GM23338 (cell line): ENCODE data around the gene MTIF3.

Experiments used
- CREB1 ChIP-seq: fragments of 250-450 bp; sonication (Bioruptor Pico); IDR thresholded peaks from 2 replicates; pipeline ENCODE4 v1.5.0; 2020; ENCODE audit warnings: low read depth, mild to moderate bottlenecking, moderate library complexity
- EZH2 ChIP-seq: fragments of 200-600 bp; sonication (generic); IDR thresholded peaks from one replicate; pipeline ENCODE4 v1.8.0; 2017; ENCODE audit warnings: antibody characterized with exemption, mild to moderate bottlenecking, low read depth; ENCODE audit not compliant: unreplicated experiment
- EZH2phosphoT487 ChIP-seq: fragments of 200-600 bp; sonication (generic); IDR thresholded peaks from one replicate; pipeline ENCODE4 v1.8.1; 2018; ENCODE audit warnings: antibody characterized with exemption; ENCODE audit not compliant: unreplicated experiment
- JUNB ChIP-seq: IDR thresholded peaks from one replicate; pipeline ENCODE4 v1.6.1; 2016; ENCODE audit warnings: antibody characterized with exemption; ENCODE audit not compliant: unreplicated experiment
- POLR2AphosphoS5 ChIP-seq: IDR thresholded peaks from 2 replicates; pipeline ENCODE4 v1.6.1; 2016; ENCODE audit warnings: antibody characterized with exemption, low read depth
- TF ChIP-seq, protein P1 (sequence below), 2 experiments: fragments of 200-600 bp in 1 of 2; sonication (generic) in 1 of 2; conservative IDR thresholded peaks; 2 replicates each; pipeline versions ENCODE4 v1.5.1 to v1.6.1; 2016 to 2017; ENCODE audit warnings: antibody characterized with exemption in 2 of 2, low read depth in 2 of 2, mild to moderate bottlenecking in 2 of 2, moderate library complexity in 1 of 2
- TF ChIP-seq, protein P2 (sequence below): IDR thresholded peaks from one replicate; pipeline ENCODE4 v1.6.1; 2018; ENCODE audit warnings: antibody characterized with exemption; ENCODE audit not compliant: unreplicated experiment
- TF ChIP-seq, protein P3 (sequence below): fragments of 250-450 bp; sonication (Bioruptor Pico); IDR thresholded peaks from 2 replicates; pipeline ENCODE4 v1.5.0; 2020; ENCODE audit warnings: mild to moderate bottlenecking, moderate library complexity

DNA sequence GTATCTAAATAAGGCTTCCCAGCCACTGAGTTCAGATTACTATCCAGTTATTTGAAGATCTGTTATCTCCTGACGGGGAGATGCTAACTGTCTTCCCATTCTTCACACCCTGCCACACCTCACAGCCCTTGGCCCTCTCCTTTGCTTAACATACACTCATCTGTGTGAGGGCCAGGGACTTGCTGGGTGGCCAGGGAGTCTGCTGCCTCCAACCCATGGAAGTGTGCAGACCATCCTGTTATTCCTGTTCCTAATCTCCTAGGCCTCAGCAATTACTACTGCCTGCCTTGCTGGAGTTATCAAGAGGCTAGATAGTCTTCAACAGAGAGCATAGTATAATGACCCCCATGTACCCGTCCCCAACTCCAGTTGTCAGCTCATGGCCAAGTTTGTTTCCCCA is 62.1 kb downstream of the MTIF3 start:
- no peak for TF ChIP-seq EZH2
- TF ChIP-seq, protein P1, sequence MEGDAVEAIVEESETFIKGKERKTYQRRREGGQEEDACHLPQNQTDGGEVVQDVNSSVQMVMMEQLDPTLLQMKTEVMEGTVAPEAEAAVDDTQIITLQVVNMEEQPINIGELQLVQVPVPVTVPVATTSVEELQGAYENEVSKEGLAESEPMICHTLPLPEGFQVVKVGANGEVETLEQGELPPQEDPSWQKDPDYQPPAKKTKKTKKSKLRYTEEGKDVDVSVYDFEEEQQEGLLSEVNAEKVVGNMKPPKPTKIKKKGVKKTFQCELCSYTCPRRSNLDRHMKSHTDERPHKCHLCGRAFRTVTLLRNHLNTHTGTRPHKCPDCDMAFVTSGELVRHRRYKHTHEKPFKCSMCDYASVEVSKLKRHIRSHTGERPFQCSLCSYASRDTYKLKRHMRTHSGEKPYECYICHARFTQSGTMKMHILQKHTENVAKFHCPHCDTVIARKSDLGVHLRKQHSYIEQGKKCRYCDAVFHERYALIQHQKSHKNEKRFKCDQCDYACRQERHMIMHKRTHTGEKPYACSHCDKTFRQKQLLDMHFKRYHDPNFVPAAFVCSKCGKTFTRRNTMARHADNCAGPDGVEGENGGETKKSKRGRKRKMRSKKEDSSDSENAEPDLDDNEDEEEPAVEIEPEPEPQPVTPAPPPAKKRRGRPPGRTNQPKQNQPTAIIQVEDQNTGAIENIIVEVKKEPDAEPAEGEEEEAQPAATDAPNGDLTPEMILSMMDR (conservative IDR thresholded peaks at IDR 0.05; ENCODE audit: low read depth in 2 of 2): no peak
- TF ChIP-seq, protein P2, sequence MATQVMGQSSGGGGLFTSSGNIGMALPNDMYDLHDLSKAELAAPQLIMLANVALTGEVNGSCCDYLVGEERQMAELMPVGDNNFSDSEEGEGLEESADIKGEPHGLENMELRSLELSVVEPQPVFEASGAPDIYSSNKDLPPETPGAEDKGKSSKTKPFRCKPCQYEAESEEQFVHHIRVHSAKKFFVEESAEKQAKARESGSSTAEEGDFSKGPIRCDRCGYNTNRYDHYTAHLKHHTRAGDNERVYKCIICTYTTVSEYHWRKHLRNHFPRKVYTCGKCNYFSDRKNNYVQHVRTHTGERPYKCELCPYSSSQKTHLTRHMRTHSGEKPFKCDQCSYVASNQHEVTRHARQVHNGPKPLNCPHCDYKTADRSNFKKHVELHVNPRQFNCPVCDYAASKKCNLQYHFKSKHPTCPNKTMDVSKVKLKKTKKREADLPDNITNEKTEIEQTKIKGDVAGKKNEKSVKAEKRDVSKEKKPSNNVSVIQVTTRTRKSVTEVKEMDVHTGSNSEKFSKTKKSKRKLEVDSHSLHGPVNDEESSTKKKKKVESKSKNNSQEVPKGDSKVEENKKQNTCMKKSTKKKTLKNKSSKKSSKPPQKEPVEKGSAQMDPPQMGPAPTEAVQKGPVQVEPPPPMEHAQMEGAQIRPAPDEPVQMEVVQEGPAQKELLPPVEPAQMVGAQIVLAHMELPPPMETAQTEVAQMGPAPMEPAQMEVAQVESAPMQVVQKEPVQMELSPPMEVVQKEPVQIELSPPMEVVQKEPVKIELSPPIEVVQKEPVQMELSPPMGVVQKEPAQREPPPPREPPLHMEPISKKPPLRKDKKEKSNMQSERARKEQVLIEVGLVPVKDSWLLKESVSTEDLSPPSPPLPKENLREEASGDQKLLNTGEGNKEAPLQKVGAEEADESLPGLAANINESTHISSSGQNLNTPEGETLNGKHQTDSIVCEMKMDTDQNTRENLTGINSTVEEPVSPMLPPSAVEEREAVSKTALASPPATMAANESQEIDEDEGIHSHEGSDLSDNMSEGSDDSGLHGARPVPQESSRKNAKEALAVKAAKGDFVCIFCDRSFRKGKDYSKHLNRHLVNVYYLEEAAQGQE: no peak
- no peak for TF ChIP-seq CREB1 (CRISPR knock-in tag)
- no peak for TF ChIP-seq POLR2AphosphoS5
- TF ChIP-seq EZH2phosphoT487: no peak
- no peak for TF ChIP-seq JUNB
- TF ChIP-seq, protein P3, sequence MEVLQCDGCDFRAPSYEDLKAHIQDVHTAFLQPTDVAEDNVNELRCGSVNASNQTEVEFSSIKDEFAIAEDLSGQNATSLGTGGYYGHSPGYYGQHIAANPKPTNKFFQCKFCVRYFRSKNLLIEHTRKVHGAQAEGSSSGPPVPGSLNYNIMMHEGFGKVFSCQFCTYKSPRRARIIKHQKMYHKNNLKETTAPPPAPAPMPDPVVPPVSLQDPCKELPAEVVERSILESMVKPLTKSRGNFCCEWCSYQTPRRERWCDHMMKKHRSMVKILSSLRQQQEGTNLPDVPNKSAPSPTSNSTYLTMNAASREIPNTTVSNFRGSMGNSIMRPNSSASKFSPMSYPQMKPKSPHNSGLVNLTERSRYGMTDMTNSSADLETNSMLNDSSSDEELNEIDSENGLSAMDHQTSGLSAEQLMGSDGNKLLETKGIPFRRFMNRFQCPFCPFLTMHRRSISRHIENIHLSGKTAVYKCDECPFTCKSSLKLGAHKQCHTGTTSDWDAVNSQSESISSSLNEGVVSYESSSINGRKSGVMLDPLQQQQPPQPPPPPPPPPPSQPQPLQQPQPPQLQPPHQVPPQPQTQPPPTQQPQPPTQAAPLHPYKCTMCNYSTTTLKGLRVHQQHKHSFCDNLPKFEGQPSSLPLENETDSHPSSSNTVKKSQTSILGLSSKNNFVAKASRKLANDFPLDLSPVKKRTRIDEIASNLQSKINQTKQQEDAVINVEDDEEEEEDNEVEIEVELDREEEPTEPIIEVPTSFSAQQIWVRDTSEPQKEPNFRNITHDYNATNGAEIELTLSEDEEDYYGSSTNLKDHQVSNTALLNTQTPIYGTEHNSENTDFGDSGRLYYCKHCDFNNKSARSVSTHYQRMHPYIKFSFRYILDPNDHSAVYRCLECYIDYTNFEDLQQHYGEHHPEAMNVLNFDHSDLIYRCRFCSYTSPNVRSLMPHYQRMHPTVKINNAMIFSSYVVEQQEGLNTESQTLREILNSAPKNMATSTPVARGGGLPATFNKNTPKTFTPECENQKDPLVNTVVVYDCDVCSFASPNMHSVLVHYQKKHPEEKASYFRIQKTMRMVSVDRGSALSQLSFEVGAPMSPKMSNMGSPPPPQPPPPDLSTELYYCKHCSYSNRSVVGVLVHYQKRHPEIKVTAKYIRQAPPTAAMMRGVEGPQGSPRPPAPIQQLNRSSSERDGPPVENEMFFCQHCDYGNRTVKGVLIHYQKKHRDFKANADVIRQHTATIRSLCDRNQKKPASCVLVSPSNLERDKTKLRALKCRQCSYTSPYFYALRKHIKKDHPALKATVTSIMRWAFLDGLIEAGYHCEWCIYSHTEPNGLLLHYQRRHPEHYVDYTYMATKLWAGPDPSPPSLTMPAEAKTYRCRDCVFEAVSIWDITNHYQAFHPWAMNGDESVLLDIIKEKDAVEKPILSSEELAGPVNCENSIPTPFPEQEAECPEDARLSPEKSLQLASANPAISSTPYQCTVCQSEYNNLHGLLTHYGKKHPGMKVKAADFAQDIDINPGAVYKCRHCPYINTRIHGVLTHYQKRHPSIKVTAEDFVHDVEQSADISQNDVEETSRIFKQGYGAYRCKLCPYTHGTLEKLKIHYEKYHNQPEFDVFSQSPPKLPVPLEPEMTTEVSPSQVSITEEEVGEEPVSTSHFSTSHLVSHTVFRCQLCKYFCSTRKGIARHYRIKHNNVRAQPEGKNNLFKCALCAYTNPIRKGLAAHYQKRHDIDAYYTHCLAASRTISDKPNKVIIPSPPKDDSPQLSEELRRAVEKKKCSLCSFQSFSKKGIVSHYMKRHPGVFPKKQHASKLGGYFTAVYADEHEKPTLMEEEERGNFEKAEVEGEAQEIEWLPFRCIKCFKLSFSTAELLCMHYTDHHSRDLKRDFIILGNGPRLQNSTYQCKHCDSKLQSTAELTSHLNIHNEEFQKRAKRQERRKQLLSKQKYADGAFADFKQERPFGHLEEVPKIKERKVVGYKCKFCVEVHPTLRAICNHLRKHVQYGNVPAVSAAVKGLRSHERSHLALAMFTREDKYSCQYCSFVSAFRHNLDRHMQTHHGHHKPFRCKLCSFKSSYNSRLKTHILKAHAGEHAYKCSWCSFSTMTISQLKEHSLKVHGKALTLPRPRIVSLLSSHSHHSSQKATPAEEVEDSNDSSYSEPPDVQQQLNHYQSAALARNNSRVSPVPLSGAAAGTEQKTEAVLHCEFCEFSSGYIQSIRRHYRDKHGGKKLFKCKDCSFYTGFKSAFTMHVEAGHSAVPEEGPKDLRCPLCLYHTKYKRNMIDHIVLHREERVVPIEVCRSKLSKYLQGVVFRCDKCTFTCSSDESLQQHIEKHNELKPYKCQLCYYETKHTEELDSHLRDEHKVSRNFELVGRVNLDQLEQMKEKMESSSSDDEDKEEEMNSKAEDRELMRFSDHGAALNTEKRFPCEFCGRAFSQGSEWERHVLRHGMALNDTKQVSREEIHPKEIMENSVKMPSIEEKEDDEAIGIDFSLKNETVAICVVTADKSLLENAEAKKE (CRISPR knock-in tag): no peak
